C4-2B (cell line): ENCODE measurements around the gene MAFB.

Experiments
- H3K27ac ChIP-seq: fragments of 450-650 bp; 2 replicates; pipeline ENCODE4 v1.5.1; 2017
- CTCF ChIP-seq: fragments of 450-650 bp; conservative IDR thresholded peaks from 2 replicates; pipeline ENCODE4 v1.5.1; 2017; ENCODE audit warnings: mild to moderate bottlenecking
- ZFX ChIP-seq: fragments of 450-650 bp; IDR thresholded peaks from 2 replicates; pipeline ENCODE4 v1.6.1; 2017

The MAFB gene

GRCh38 chr20:40680161-40680959 is 8.7 kb downstream of the MAFB start:
- TF ChIP-seq CTCF (no peak), ZFX (no peak)

DNA sequence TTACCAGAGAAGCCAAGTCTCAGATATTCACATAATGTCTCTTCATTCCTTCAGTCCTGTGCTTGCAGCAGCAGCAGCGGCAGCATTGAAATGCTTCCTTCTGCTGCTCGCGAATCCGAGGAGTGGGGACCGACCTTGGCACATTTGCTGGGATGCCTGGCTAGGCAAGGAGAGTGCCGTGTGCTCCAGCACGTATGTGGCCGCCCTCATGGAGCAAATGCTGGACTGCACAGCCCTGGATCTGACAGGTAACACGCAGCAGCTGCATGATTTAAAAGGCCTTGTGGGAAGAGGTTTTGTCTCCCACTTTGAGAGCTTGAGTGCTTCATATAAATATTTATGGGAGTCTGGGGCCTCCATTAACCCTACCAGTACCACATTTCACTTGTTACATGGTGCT is 9.9 kb downstream of the MAFB start:
- no peak for TF ChIP-seq ZFX
- TF ChIP-seq CTCF: no peak
- no peak overlapping the region for H3K27ac ChIP-seq

More at GRCh38 chr20:40680161-40680959, 8.7 kb downstream of the MAFB start:
- H3K27ac ChIP-seq: no peak overlapping the region

DNA sequence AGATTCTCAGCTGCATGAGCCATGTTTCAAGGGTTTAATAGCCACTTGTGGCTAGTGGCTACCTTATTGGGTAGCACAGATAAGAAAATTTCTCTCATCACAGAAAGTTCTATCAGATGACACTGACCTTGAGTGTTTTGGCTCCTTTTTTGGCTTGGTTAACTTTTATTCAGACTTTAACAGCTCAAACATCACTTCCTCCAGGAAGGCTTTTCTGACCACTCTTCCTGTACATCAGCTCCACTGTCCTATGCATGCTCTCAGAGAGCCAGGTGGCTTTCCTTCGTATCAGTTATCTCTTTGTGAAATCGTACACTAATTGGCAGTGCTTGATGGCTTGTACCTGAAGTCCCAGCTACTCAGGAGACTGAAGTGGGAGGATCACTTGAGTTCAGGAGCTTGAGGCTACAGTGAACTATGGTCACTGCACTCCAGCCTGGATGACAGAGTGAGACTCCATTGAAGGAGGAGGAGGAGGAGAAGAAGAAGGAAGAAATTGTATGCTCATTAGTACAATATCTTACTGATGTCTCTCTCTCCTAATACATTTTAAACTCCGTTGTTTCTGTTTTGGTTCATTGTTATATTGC is 10.7 kb downstream of the MAFB start:
- H3K27ac ChIP-seq: no peak overlapping the region
- TF ChIP-seq ZFX: no peak
- no peak for TF ChIP-seq CTCF

GRCh38 chr20:40677343-40677924 is 11.6 kb downstream of the MAFB start:
- H3K27ac ChIP-seq: no peak overlapping the region
- TF ChIP-seq CTCF (no peak), ZFX (no peak)

- TF ChIP-seq ZFX: no peak
- no peak for TF ChIP-seq CTCF
- H3K27ac ChIP-seq: no peak overlapping the region
Measured at GRCh38 chr20:40676491-40677269, 12.4 kb downstream of the MAFB start.

DNA sequence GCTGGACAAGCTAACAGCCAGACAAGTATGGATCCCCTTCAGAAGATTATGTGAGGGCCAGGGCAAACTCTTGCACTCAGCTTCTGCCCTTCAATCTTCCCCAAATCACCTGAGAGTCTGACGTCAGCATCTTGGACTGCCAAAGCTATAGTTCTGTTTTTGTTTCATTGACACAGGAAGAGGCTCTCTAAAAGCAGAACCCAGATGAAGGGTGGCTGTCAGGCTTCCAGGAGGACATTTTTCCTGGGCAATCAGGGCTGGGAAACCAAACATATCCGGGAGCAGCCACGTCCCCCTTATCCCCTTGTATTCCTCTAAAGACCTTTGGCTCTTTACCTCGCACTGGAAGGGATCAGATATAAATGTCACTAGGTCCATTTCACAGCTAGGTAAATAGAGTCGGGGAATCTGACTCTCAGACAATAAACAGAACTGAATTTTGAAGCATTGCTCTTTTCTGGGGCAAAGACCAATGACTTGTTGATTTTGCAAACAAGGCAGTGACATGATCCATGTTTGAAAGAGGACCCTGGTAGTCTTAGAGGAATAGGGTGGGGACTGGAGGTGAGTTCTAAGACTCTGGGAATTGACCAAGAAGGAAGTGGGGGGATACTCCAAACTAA is 13.3 kb downstream of the MAFB start:
- no peak overlapping the region; the same call in 1 of the 2 replicates for H3K27ac ChIP-seq
- no peak for TF ChIP-seq CTCF
- TF ChIP-seq ZFX: no peak
